ENCODE results near the gene MEX3D. TPM values are rescaled to one million over a fixed set of nuclear protein-coding genes. Genes with fewer than 3 reads are reported as not detected.

MEX3D gene
- total RNA-seq, 1 donor from 2014 or later, result 21.4 TPM

GRCh38 chr19:1571358-1571757 lies 3.2 kb upstream of the MEX3D start:
- no peak for DNase-seq (ENCODE audit: extremely low spot score in 2 of 2)
- Histone ChIP-seq H3K27ac (no peak overlapping the region), H3K4me3 (no peak overlapping the region), H3K27me3 (no peaks in the 10 kb centered on the region), H3K9me3 (no peaks in the 10 kb centered on the region), H3K36me3 (no peaks in the 10 kb centered on the region), H3K4me1 (peaks cover 6% of the 10 kb centered on the region)
- TF ChIP-seq CTCF (IDR thresholded peaks at IDR 0.05), result no peak
- no peak for TF ChIP-seq POLR2A (IDR thresholded peaks at IDR 0.05)
- no peak for TF ChIP-seq POLR2AphosphoS5 (IDR thresholded peaks at IDR 0.05; ENCODE audit: insufficient read depth in 1 of 2, low read depth in 1 of 2)
- intact Hi-C loops (cut with DNase I), result no loop called here

- intact Hi-C loops (cut with DNase I), result no loop called here
These were observed 2.7 kb upstream of the MEX3D start for GRCh38 chr19:1570836-1571235.

GRCh38 chr19:1569997-1570396 lies 1.9 kb upstream of the MEX3D start:
- no peak for TF ChIP-seq POLR2AphosphoS5 (IDR thresholded peaks at IDR 0.05; ENCODE audit: insufficient read depth in 1 of 2, low read depth in 1 of 2)
- intact Hi-C loops (cut with DNase I), result no loop called here
- H3K9me3 ChIP-seq, result no peaks in the 10 kb centered on the region
- no peak overlapping the region for H3K4me3 ChIP-seq
- peaks cover 18% of the 10 kb centered on the region for H3K4me1 ChIP-seq
- H3K27me3 ChIP-seq, result no peaks in the 10 kb centered on the region
- DNase-seq (ENCODE audit: extremely low spot score in 2 of 2), result no peak
- H3K27ac ChIP-seq, result no peak overlapping the region
- no peaks in the 10 kb centered on the region for H3K36me3 ChIP-seq

More at GRCh38 chr19:1570836-1571235, 2.7 kb upstream of the MEX3D start:
- no peaks in the 10 kb centered on the region for H3K9me3 ChIP-seq
- H3K4me1 ChIP-seq, result peaks cover 11% of the 10 kb centered on the region
- DNase-seq (ENCODE audit: extremely low spot score in 2 of 2), result no peak
- no peaks in the 10 kb centered on the region for H3K27me3 ChIP-seq
- H3K27ac ChIP-seq, result no peak overlapping the region
- no peaks in the 10 kb centered on the region for H3K36me3 ChIP-seq
- H3K4me3 ChIP-seq, result no peak overlapping the region
- no peak for TF ChIP-seq POLR2AphosphoS5 (IDR thresholded peaks at IDR 0.05; ENCODE audit: insufficient read depth in 1 of 2, low read depth in 1 of 2)
- no peak for TF ChIP-seq CTCF (IDR thresholded peaks at IDR 0.05)
- TF ChIP-seq POLR2A (IDR thresholded peaks at IDR 0.05), result no peak

GRCh38 chr19:1567848-1568227 lies 287 bp downstream of the MEX3D start:
- H3K27ac ChIP-seq, result no peak overlapping the region
- H3K27me3 ChIP-seq, result no peaks in the 10 kb centered on the region
- no peaks in the 10 kb centered on the region for H3K9me3 ChIP-seq
- peak overlapping the region in 1 of 2 donors; percentile 74 for H3K4me3 ChIP-seq
- intact Hi-C loops (cut with DNase I), result no loop called here
- TF ChIP-seq CTCF (IDR thresholded peaks at IDR 0.05) (no peak), POLR2AphosphoS5 (IDR thresholded peaks at IDR 0.05; ENCODE audit: insufficient read depth in 1 of 2, low read depth in 1 of 2) (no peak), POLR2A (IDR thresholded peaks at IDR 0.05) (no peak)
- DNase-seq (ENCODE audit: extremely low spot score in 2 of 2), result no peak
- no peaks in the 10 kb centered on the region for H3K36me3 ChIP-seq
- H3K4me1 ChIP-seq, result peaks cover 18% of the 10 kb centered on the region

- no peaks in the 10 kb centered on the region for H3K9me3 ChIP-seq
- H3K27ac ChIP-seq, result peak overlapping the region; percentile 78
- H3K4me3 ChIP-seq, result peak overlapping the region; percentile 49 to 74
- no peaks in the 10 kb centered on the region for H3K27me3 ChIP-seq
- intact Hi-C loops (cut with DNase I), result no loop called here
- no peak for TF ChIP-seq CTCF (IDR thresholded peaks at IDR 0.05)
- TF ChIP-seq POLR2A (IDR thresholded peaks at IDR 0.05), result no peak
- no peak for TF ChIP-seq POLR2AphosphoS5 (IDR thresholded peaks at IDR 0.05; ENCODE audit: insufficient read depth in 1 of 2, low read depth in 1 of 2)
- H3K36me3 ChIP-seq, result no peaks in the 10 kb centered on the region
- H3K4me1 ChIP-seq, result peaks cover 18% of the 10 kb centered on the region
- DNase-seq (ENCODE audit: extremely low spot score in 2 of 2), result no peak
These were observed 843 bp downstream of the MEX3D start for GRCh38 chr19:1567116-1567847.

Data from vagina (tissue), 2 donors.